NB4 (cell line): ENCODE results near the gene RCBTB1.

Experiments
- MYC ChIP-seq: IDR thresholded peaks from 2 replicates; pipeline ENCODE4 v1.6.1; 2011; ENCODE audit warnings: low read depth, low read length
- POLR2A ChIP-seq: IDR thresholded peaks from 2 replicates; pipeline ENCODE4 v1.6.1; 2011; ENCODE audit warnings: mild to moderate bottlenecking; ENCODE audit not compliant: insufficient read length; ENCODE audit errors: extremely low read depth
- TF ChIP-seq, protein P1 (sequence below): IDR thresholded peaks from one replicate; pipeline ENCODE4 v1.5.1; 2012; ENCODE audit warnings: low read depth, low read length

- TF ChIP-seq, protein P1, sequence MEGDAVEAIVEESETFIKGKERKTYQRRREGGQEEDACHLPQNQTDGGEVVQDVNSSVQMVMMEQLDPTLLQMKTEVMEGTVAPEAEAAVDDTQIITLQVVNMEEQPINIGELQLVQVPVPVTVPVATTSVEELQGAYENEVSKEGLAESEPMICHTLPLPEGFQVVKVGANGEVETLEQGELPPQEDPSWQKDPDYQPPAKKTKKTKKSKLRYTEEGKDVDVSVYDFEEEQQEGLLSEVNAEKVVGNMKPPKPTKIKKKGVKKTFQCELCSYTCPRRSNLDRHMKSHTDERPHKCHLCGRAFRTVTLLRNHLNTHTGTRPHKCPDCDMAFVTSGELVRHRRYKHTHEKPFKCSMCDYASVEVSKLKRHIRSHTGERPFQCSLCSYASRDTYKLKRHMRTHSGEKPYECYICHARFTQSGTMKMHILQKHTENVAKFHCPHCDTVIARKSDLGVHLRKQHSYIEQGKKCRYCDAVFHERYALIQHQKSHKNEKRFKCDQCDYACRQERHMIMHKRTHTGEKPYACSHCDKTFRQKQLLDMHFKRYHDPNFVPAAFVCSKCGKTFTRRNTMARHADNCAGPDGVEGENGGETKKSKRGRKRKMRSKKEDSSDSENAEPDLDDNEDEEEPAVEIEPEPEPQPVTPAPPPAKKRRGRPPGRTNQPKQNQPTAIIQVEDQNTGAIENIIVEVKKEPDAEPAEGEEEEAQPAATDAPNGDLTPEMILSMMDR = no peak
- TF ChIP-seq POLR2A = no peak
- no peak for TF ChIP-seq MYC
Measured at GRCh38 chr13:49571299-49572240, 13.8 kb downstream of the RCBTB1 start.
